Right hindlimb (tissue), 1 donor: ENCODE results near the gene BTG4.
A peak's percentile ranks its signal among the peaks of the same experiment; 100 is the strongest.

Experiments used
- DNase-seq: peaks from one replicate; pipeline ENCODE4 v3.0.0-alpha.2; 2018

The BTG4 gene

DNA sequence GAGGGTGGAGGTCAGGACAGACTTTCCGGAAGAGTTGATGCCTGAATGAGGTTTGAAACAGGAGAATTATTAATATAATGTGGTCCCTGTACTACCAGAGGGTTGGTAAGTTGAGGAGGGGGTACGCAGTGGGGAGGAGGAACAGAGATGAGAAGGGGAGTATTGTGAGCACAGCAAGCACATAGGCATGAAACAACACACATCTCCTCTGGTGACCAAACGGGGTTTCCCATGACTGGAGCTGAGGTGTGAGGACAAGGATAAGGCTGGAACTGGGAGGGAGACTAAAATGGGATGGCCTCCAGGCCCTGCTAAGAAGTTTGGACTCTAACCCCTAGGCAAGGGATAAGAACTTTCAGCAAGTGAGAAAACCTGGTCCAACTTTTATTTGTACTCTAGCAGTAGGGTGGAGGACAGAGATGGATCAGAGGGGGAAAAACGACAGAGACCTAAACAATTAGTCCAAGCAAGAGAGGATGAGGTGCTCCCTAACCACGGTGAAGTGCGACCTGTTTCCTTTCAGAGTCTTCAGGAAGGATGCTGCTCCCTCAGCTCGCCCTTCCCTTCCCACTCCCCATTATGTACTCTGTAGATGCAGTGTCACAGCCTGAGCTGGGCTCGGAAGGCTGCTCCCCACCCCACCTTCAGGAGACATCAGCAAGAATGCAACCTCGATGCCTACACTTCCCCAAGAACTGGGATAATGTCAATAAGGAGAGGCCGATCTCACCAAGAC lies 59.2 kb downstream of the BTG4 start:
- no peak for DNase-seq

- no peak for DNase-seq
Observed at GRCh38 chr11:111452146-111452545, 60.0 kb downstream of the BTG4 start.

DNA sequence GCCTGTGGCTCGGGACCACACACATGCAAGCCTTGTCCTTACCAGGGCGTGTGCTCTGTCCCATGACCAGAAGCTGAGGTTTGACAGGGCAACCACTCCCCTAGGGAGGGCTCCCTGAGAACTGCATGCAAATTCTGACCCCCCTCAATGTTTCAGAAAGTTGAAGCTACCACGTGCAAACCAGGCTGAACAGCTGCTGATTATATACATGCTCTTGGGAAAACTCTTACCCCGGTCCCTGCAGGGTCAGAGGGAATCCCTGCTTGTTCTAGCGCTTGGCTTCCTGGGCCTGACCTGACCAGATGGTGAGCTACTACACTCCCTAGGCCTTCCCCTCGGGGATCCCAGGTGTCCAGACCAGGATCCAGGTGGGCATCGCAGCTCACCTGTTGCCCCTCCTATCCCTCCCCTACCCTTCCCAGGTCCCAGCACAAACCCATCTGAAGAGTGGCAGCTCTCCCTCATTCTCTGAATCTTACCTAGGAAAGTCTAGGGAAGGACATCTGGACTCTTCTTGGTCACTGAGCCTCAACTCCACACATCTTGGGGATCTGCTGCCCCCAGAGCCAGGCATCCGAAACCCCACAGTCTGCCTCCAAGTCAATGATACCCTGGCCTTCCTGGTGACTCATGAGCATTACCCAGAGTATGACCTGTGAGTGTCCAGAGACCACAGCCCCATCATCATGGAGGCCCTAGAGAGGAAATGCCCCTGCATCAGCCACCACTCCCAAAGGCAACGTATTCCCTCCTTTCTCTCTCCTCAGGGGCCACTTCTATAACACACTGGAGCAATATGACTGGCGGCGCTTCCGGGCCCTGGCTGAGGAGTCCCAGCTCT lies 61.5 kb downstream of the BTG4 start:
- DNase-seq, result no peak

- no peak for DNase-seq
Observed at GRCh38 chr11:111449696-111450479, 62.3 kb downstream of the BTG4 start.

DNA sequence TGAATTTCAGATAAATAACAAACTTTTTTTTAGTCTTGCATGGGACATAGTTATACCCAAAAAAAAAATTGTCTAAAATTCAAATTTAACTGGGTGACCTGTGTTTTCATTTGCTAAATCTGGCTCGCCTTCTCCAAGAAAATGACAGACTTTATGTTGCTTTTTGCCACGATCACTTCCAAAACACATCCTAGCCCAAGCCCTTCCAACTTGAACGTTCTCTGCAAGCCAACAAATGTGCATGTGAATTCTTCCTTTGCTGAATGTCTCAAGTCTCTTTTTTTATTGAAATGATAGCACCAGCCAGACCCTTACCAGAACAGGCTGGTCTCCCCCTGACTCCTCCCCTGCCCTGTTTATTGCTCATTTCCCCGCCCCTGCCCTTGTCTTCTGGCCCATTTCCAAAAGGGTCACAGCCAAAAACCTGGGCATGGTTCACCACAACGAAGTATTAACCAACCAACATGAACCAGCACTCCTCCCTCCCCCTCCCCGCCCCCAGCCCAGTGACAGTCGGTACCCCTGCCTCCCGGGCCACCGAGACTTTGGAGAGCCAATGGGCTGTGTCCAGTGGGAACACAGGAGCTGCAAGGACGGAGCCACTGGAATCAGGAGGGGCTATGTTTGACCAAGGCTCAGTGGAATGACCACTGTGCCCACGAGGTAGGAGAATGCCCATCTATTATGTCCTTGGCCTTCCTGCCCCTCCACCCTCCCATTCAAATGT lies 63.2 kb downstream of the BTG4 start:
- DNase-seq, result no peak

DNA sequence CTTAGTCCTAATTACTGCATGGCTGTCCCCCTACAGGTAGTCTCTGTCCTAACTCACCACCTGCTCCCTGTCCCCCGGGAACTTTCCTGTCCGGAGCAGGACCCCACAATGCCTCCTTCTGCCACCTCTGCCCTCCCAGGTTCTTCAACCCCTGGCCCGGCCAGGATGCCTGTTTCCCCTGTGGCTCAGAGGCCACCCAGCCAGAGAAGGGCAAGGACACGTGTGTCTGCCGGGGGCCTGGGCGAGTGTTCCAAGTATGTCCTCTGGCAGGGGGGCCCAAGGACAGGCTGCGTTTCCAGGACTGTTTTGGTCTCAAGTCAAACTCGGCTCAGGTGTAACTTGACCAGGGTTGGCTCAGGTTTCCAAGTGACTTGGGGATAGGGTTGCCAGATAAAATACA lies 63.8 kb downstream of the BTG4 start:
- no peak for DNase-seq

- no peak for DNase-seq
Observed at GRCh38 chr11:111447931-111448330, 64.3 kb downstream of the BTG4 start.

- DNase-seq, result no peak
Observed at GRCh38 chr11:111447112-111447471, 65.1 kb downstream of the BTG4 start.

- peak; percentile 89 for DNase-seq
Observed at GRCh38 chr11:111446404-111447111, 65.6 kb downstream of the BTG4 start.

DNA sequence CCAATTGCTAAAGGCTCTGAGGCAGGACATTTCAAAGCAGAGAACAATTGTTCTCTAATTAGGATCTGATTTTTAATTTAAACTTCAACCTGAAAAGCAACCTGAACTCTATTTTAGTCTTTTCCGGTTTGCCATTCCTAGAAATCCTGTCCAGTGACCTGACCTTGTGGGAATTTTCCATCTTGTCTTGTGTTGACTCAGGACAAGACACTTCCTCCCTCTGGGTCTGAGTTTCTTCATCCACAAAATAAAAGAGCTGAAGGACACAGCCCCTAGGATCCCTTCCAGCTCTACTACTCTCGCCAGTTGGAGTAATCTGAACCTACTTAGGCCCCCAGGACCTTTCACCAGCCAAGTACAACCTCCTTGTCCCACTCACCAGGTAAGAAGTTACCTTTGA lies 66.6 kb downstream of the BTG4 start:
- DNase-seq, result no peak
